ENCODE data around the gene MLNR.

DNA sequence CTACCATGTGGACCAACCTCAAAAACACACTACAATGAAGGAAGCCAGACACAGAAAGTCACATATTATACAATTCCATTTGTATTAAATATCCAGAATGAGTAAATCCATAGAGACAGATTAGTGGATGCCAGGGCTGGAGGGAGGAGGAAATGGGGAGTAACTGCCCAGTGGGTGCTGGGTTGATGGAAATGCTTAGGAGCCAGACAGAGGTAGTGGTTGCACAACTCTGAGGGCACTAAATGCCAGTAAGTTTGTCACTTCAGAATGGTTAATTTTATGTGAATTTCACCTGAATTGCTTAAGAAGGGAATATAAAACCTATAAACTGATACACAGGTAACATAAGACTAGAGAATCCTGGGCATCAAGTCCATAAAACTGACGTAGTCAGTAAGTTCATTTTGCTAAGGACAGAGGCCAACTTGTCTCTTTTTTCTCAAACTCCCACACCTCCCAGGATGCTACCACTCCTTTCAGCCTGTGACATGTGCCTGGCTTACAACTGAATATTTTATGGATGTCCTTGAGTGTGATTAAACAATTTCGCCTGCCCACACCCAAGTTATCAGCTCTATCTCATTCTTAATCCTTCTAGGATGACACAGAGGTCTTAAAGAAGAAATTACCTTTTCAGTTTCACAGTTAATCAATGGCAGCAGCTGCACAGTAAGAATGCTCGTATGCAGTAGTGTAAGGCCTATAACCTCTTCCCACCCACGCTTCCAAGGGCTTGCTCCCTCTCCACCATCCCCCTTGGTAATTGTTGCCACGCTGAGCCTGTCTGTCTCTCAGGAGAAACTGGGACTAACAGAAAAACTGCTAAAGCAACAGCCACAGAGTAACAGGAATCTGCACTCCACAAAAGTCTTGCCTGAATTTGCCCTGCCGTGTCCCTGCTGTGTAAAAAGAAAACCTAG, 5.9 kb upstream of the MLNR start:
- TF ChIP-seq, protein P1, sequence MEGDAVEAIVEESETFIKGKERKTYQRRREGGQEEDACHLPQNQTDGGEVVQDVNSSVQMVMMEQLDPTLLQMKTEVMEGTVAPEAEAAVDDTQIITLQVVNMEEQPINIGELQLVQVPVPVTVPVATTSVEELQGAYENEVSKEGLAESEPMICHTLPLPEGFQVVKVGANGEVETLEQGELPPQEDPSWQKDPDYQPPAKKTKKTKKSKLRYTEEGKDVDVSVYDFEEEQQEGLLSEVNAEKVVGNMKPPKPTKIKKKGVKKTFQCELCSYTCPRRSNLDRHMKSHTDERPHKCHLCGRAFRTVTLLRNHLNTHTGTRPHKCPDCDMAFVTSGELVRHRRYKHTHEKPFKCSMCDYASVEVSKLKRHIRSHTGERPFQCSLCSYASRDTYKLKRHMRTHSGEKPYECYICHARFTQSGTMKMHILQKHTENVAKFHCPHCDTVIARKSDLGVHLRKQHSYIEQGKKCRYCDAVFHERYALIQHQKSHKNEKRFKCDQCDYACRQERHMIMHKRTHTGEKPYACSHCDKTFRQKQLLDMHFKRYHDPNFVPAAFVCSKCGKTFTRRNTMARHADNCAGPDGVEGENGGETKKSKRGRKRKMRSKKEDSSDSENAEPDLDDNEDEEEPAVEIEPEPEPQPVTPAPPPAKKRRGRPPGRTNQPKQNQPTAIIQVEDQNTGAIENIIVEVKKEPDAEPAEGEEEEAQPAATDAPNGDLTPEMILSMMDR (IDR thresholded peaks at IDR 0.05; ENCODE audit: low read length) = no peak
- TF ChIP-seq EZH2 (IDR thresholded peaks at IDR 0.05; ENCODE audit: borderline replicate concordance, low read length) = no peak

All from OCI-LY1 (cell line).